ENCODE data around the gene SCAI. TPM values are rescaled to one million over a fixed set of nuclear protein-coding genes. Genes with fewer than 3 reads are reported as not detected.

SCAI gene
- total RNA-seq, 1 experiment from 2014 or later: 3.7 TPM

- H3K27me3 Mint-ChIP-seq (ENCODE audit: insufficient read depth, unreplicated experiment): no peaks in the 10 kb centered on the region
- H3K9me3 Mint-ChIP-seq (ENCODE audit: unreplicated experiment): no peaks in the 10 kb centered on the region
- ChIA-PET POLR2A (no interaction called here), CTCF (no interaction called here)
- no peak for TF ChIP-seq CTCF (IDR thresholded peaks at IDR 0.05; ENCODE audit: unreplicated experiment)
- no TSS peak for BruUV-seq (replicated peaks)
- no peak overlapping the region for H3K27ac Mint-ChIP-seq (ENCODE audit: low read depth, unreplicated experiment)
- no peaks in the 10 kb centered on the region for H3K4me1 Mint-ChIP-seq (ENCODE audit: insufficient read depth, unreplicated experiment)
- no peak for DNase-seq (ENCODE audit: unreplicated experiment)
- intact Hi-C loops (cut with micrococcal nuclease): no loop called here
- H3K4me3 Mint-ChIP-seq (ENCODE audit: unreplicated experiment): no peak overlapping the region
- peaks cover 7% of the 10 kb centered on the region for H3K36me3 Mint-ChIP-seq (ENCODE audit: insufficient read depth, unreplicated experiment)
Measured at GRCh38 chr9:124975131-124975530, 168.2 kb downstream of the SCAI start.

- DNase-seq (ENCODE audit: unreplicated experiment): no peak
- Mint-ChIP-seq H3K9me3 (ENCODE audit: unreplicated experiment) (no peaks in the 10 kb centered on the region), H3K27me3 (ENCODE audit: insufficient read depth, unreplicated experiment) (no peaks in the 10 kb centered on the region), H3K36me3 (ENCODE audit: insufficient read depth, unreplicated experiment) (peaks cover 14% of the 10 kb centered on the region), H3K4me1 (ENCODE audit: insufficient read depth, unreplicated experiment) (no peaks in the 10 kb centered on the region), H3K4me3 (ENCODE audit: unreplicated experiment) (no peak overlapping the region), H3K27ac (ENCODE audit: low read depth, unreplicated experiment) (no peak overlapping the region)
- POLR2A ChIA-PET: interaction anchor here (1.2 kb wide), 1 partner anchor 12 kb away, joined by 3 read pairs; no protein-coding TSS in a partner anchor
- no peak for TF ChIP-seq CTCF (IDR thresholded peaks at IDR 0.05; ENCODE audit: unreplicated experiment)
- CTCF ChIA-PET: interaction anchor here (0.6 kb wide), 1 partner anchor 150 kb away, joined by 3 read pairs; no protein-coding TSS in a partner anchor
- BruUV-seq (replicated peaks): no TSS peak
- intact Hi-C loops (cut with micrococcal nuclease): no loop called here
Measured at GRCh38 chr9:124973807-124974206, 169.5 kb downstream of the SCAI start.

- CTCF ChIA-PET: no interaction called here
- intact Hi-C loops (cut with micrococcal nuclease): no loop called here
- TF ChIP-seq CTCF (IDR thresholded peaks at IDR 0.05; ENCODE audit: unreplicated experiment): no peak
- no peak for DNase-seq (ENCODE audit: unreplicated experiment)
- no peaks in the 10 kb centered on the region for H3K4me1 Mint-ChIP-seq (ENCODE audit: insufficient read depth, unreplicated experiment)
- H3K27me3 Mint-ChIP-seq (ENCODE audit: insufficient read depth, unreplicated experiment): no peaks in the 10 kb centered on the region
- POLR2A ChIA-PET: no interaction called here
- H3K27ac Mint-ChIP-seq (ENCODE audit: low read depth, unreplicated experiment): no peak overlapping the region
- BruUV-seq (replicated peaks): no TSS peak
- peaks cover 14% of the 10 kb centered on the region for H3K36me3 Mint-ChIP-seq (ENCODE audit: insufficient read depth, unreplicated experiment)
- H3K4me3 Mint-ChIP-seq (ENCODE audit: unreplicated experiment): no peak overlapping the region
- H3K9me3 Mint-ChIP-seq (ENCODE audit: unreplicated experiment): no peaks in the 10 kb centered on the region
Measured at GRCh38 chr9:124972241-124972770, 171.0 kb downstream of the SCAI start.

GRCh38 chr9:124969401-124969800, 173.9 kb downstream of the SCAI start:
- DNase-seq (ENCODE audit: unreplicated experiment): no peak
- ChIA-PET CTCF (no interaction called here), POLR2A (interaction anchor here (1.1 kb wide), 1 partner anchor 21 kb away, joined by 3 read pairs; no protein-coding TSS in a partner anchor)
- BruUV-seq (replicated peaks): no TSS peak
- H3K36me3 Mint-ChIP-seq (ENCODE audit: insufficient read depth, unreplicated experiment): peaks cover 14% of the 10 kb centered on the region
- H3K9me3 Mint-ChIP-seq (ENCODE audit: unreplicated experiment): no peaks in the 10 kb centered on the region
- H3K4me3 Mint-ChIP-seq (ENCODE audit: unreplicated experiment): no peak overlapping the region
- no peaks in the 10 kb centered on the region for H3K27me3 Mint-ChIP-seq (ENCODE audit: insufficient read depth, unreplicated experiment)
- H3K4me1 Mint-ChIP-seq (ENCODE audit: insufficient read depth, unreplicated experiment): peaks cover 5% of the 10 kb centered on the region
- H3K27ac Mint-ChIP-seq (ENCODE audit: low read depth, unreplicated experiment): no peak overlapping the region
- intact Hi-C loops (cut with micrococcal nuclease): no loop called here
- TF ChIP-seq CTCF (IDR thresholded peaks at IDR 0.05; ENCODE audit: unreplicated experiment): no peak

Measured in MCF 10A (cell line).